ENCODE results near the gene ZBTB32. TPM values are rescaled to one million over a fixed set of nuclear protein-coding genes. Genes with fewer than 3 reads are reported as not detected.

The ZBTB32 gene
- total RNA-seq, 1 donor: under 0.01 TPM

- peak; percentile 95 to 100 (median 99) for DNase-seq (ENCODE audit: low read depth in 2 of 3, low spot score in 2 of 3)
Observed at GRCh38 chr19:35748106-35749020, 44.0 kb downstream of the ZBTB32 start, which contains the start of gene LIN37. LIN37 (plus strand) TSS chr19:35748576; CDS start chr19:35748725, 149 bp downstream.

GRCh38 chr19:35750167-35750566 is 45.8 kb downstream of the ZBTB32 start:
- no peak for DNase-seq (ENCODE audit: low read depth in 2 of 3, low spot score in 2 of 3)

GRCh38 chr19:35751839-35752745 is 47.7 kb downstream of the ZBTB32 start:
- DNase-seq (ENCODE audit: low read depth in 2 of 3, low spot score in 2 of 3): no peak

GRCh38 chr19:35752746-35753350 is 48.5 kb downstream of the ZBTB32 start:
- no peak for DNase-seq (ENCODE audit: low read depth in 2 of 3, low spot score in 2 of 3)

- DNase-seq (ENCODE audit: low read depth in 2 of 3, low spot score in 2 of 3): no peak
Observed at GRCh38 chr19:35753634-35754369, 49.4 kb downstream of the ZBTB32 start.

GRCh38 chr19:35754370-35755130 is 50.2 kb downstream of the ZBTB32 start:
- DNase-seq (ENCODE audit: low read depth in 2 of 3, low spot score in 2 of 3): no peak

GRCh38 chr19:35755131-35755549 is 50.8 kb downstream of the ZBTB32 start:
- DNase-seq (ENCODE audit: low read depth in 2 of 3, low spot score in 2 of 3): no peak

- DNase-seq (ENCODE audit: low read depth in 2 of 3, low spot score in 2 of 3): peak in 2 of 3 donors; percentile 28 to 44
Observed at GRCh38 chr19:35755550-35756376, 51.4 kb downstream of the ZBTB32 start.

GRCh38 chr19:35756377-35757230 is 52.2 kb downstream of the ZBTB32 start, which contains the start of gene HSPB6:
HSPB6 (minus strand) TSS chr19:35757029; CDS start chr19:35757008, 21 bp downstream.
- DNase-seq (ENCODE audit: low read depth in 2 of 3, low spot score in 2 of 3): no peak

- DNase-seq (ENCODE audit: low read depth in 2 of 3, low spot score in 2 of 3): peak in 2 of 3 donors; percentile 18 to 35
Observed at GRCh38 chr19:35757231-35757748, 52.9 kb downstream of the ZBTB32 start.

- DNase-seq (ENCODE audit: low read depth in 2 of 3, low spot score in 2 of 3): peak; percentile 85 to 99 (median 98)
Observed at GRCh38 chr19:35757749-35758608, 53.6 kb downstream of the ZBTB32 start, which contains the start of gene PROSER3. PROSER3 (plus strand) TSS chr19:35758176; CDS start chr19:35758216, 40 bp downstream.

GRCh38 chr19:35759697-35760096 is 55.3 kb downstream of the ZBTB32 start:
- DNase-seq (ENCODE audit: low read depth in 2 of 3, low spot score in 2 of 3): no peak

GRCh38 chr19:35760711-35761349 is 56.5 kb downstream of the ZBTB32 start:
- DNase-seq (ENCODE audit: low read depth in 2 of 3, low spot score in 2 of 3): no peak

GRCh38 chr19:35764432-35765315 is 60.3 kb downstream of the ZBTB32 start:
- no peak for DNase-seq (ENCODE audit: low read depth in 2 of 3, low spot score in 2 of 3)
